NB4 (cell line): ENCODE data around the gene IFFO2.

Experiments used
- DNase-seq: peaks from one replicate; pipeline ENCODE4 v3.0.0; 2010; ENCODE audit warnings: low read depth
- H3K4me3 ChIP-seq: one replicate; pipeline ENCODE4 v1.5.1; 2011; ENCODE audit warnings: mild to moderate bottlenecking, low read depth, low read length, moderate library complexity
- MYC ChIP-seq: IDR thresholded peaks from 2 replicates; pipeline ENCODE4 v1.6.1; 2011; ENCODE audit warnings: low read depth, low read length
- POLR2A ChIP-seq: IDR thresholded peaks from 2 replicates; pipeline ENCODE4 v1.6.1; 2011; ENCODE audit warnings: mild to moderate bottlenecking; ENCODE audit not compliant: insufficient read length; ENCODE audit errors: extremely low read depth
- TF ChIP-seq, protein P1 (sequence below): IDR thresholded peaks from one replicate; pipeline ENCODE4 v1.5.1; 2012; ENCODE audit warnings: low read depth, low read length
- TF ChIP-seq, protein P2 (sequence below): IDR thresholded peaks from 2 replicates; pipeline ENCODE4 v1.6.1; 2011; ENCODE audit warnings: low read depth, low read length

The IFFO2 gene

DNA sequence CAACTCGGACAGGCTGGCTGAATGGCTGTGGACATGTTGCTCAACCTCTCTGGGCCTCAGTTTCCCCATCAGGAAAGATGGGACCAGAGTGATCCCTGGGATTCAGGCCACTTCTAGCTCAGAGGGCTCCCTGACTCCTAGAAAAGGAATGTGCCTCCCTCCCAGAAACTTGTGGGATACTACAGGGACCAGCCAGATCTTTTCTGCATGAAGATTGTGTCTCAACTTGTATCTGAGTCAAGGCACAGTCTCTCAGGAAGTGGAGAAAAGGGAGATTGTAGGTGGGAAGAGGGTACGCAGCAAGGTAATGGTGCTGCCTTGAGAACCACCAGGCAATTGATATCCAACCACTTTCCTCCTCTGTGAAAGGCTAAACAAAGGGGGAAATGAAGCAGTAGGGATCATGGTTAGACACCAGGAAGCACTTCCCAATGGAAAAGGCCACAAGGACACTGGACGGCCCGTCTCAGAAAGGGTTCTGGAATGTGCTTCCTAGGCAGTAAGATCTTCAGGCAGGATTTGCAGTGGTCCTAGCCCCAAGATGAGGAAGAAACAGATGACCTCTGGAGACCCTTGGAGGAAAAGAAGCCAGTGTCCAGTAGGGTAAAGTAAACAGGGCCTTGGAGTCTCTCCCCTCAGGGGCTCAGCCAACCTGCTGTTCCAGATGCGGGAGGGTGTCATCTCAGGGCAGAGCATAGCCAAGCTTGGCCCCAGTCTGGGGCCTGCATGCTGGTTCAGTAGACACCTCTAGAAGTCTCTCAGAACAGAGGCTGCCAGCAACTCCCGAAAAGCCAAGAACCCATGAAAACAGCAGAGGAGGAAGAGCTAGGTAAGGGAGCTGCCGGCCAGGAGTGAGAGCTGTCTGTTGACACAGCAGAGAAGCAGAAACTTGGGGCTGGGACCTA lies 16.8 kb downstream of the IFFO2 start:
- no peak overlapping the region for H3K4me3 ChIP-seq
- TF ChIP-seq, protein P1, sequence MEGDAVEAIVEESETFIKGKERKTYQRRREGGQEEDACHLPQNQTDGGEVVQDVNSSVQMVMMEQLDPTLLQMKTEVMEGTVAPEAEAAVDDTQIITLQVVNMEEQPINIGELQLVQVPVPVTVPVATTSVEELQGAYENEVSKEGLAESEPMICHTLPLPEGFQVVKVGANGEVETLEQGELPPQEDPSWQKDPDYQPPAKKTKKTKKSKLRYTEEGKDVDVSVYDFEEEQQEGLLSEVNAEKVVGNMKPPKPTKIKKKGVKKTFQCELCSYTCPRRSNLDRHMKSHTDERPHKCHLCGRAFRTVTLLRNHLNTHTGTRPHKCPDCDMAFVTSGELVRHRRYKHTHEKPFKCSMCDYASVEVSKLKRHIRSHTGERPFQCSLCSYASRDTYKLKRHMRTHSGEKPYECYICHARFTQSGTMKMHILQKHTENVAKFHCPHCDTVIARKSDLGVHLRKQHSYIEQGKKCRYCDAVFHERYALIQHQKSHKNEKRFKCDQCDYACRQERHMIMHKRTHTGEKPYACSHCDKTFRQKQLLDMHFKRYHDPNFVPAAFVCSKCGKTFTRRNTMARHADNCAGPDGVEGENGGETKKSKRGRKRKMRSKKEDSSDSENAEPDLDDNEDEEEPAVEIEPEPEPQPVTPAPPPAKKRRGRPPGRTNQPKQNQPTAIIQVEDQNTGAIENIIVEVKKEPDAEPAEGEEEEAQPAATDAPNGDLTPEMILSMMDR: no peak
- TF ChIP-seq POLR2A: no peak
- no peak for TF ChIP-seq MYC
- TF ChIP-seq, protein P2, sequence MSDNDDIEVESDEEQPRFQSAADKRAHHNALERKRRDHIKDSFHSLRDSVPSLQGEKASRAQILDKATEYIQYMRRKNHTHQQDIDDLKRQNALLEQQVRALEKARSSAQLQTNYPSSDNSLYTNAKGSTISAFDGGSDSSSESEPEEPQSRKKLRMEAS: no peak
- DNase-seq: no peak

DNA sequence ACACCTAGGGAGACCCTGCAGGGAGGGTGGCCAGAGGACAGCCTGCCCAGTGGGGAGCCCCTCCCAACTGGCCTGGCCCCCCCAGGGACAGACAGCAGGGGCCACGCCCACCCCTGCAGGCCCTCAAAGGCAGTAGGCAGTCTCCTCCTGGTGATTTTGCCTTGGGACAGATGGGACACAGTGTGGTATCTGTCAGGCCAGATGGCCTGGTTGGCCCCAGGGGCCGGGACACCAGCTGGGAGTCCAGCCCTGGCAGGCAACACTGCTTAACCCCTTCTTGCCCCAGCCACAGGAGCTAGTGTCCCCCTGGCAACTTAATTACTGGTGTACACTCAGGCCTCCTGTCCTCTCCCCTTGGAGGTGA lies 17.8 kb downstream of the IFFO2 start:
- TF ChIP-seq, protein P2: no peak
- TF ChIP-seq POLR2A (no peak), MYC (no peak)
- TF ChIP-seq, protein P1: no peak
- no peak overlapping the region for H3K4me3 ChIP-seq
- DNase-seq: no peak

DNA sequence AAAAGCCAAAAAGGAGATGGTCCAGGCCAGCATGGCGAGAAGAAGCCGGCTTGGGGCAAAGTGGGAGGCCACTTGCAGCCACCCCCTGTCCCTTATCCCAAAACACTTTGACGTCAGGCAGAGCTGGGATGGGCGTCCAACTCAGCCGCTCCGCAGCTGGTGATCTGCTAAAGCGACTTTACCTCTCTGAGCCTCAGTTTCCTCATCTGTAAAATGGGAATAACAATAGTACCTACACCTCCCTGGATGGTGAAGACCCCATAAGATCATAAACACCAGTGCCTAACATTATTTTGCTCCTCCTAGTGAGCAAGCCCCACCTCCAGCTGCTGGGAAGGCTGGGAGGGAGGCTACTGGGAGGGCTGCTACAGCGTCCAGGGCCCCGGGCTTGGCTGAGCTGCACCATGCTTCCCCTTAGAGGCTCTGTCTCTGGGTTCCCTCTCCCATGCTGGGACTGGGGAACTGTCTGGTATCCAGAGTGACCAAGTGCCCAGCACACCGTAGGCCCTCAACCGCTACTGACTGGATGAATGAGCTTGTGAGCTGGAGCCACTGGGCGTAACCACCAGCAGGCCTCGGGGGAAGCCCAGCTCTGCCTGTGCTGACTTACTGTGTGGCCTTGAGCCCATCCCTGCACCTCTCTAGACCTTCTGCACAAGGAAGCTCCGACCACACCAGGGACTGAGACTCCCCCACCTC lies 18.3 kb downstream of the IFFO2 start:
- H3K4me3 ChIP-seq: no peak overlapping the region
- TF ChIP-seq POLR2A (no peak), MYC (no peak)
- no peak for DNase-seq

DNA sequence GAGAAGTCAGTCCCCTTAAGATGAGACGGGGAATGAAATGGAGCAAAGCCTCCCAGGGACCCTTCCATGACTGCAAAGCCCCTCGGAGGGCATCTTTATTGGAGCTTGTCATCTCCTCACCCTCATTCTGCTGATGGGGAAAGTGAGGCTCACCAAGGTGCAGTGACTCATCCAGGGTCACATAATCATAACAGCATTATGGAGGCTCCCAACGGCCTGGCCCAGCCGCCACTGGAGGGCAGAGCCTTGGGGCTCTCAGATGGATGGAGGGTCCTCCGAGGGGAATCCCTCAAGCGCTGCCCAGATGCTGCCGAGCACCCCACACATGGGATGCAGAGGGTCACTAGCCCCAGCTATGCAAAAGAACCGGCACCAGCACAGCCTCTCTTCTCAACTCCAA lies 18.9 kb downstream of the IFFO2 start:
- no peak for DNase-seq
- TF ChIP-seq MYC: no peak
- H3K4me3 ChIP-seq: no peak overlapping the region

DNA sequence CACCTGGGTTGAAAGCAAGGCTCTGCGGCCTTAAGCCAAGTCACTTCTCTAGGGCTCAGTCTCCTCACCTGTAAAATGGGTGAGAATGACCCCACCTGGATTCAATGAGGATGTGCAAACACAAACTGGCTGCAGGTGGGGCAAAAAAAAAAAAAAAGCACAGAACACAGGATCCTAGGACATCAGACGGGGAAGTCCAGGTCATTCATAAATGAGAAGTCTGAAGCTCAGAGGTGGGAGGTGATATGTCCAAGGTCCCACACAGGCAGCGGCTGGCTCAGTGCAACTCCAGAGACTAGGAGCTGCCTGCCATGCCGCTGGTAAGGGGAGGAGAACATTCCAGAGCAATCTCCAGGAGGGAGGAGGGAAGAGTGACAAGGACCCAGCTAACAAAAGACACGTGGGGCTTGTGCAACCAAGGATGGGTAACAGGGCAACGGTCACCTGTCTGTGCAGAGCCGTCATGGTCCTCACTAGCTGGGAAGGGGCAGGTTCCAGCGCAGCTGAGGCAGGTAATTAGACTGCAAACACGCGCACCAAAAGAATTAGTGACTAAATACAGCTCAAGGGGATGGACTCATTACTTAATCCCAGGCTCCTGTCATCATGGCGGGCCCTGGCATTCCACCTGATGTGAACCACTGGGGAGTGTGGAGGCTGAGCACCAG lies 19.5 kb downstream of the IFFO2 start:
- no peak overlapping the region for H3K4me3 ChIP-seq
- TF ChIP-seq, protein P1: no peak
- TF ChIP-seq POLR2A: no peak
- no peak for DNase-seq

DNA sequence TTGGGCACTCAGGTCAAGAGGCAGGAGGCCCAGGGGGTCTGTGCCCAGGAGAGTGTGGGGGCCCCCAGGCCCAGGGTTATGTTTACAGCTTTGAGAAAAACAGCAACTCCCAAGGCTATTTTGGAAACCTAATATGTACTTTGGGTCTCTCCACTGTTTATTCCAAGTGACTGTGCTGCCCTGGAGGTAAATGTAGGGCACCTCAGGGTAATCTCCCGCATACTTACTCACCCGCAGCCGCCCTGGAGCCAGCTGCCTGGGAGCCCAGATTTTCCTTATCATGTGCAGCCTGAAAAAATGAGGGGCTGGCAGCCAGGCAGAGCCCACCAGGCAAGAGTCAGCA lies 20.0 kb downstream of the IFFO2 start:
- TF ChIP-seq, protein P1: no peak
- TF ChIP-seq POLR2A: no peak
- TF ChIP-seq, protein P2: no peak
- no peak overlapping the region for H3K4me3 ChIP-seq
- DNase-seq: no peak
